Measurements from ENCODE around the gene CDK11B.
A peak's percentile ranks its signal among the peaks of the same experiment; 100 is the strongest.
"Not testable (repeated sequence)": the region's sequence is repeated elsewhere in the genome, so short reads cannot be mapped to it uniquely, and the experiment has no call there.

The CDK11B gene

DNA sequence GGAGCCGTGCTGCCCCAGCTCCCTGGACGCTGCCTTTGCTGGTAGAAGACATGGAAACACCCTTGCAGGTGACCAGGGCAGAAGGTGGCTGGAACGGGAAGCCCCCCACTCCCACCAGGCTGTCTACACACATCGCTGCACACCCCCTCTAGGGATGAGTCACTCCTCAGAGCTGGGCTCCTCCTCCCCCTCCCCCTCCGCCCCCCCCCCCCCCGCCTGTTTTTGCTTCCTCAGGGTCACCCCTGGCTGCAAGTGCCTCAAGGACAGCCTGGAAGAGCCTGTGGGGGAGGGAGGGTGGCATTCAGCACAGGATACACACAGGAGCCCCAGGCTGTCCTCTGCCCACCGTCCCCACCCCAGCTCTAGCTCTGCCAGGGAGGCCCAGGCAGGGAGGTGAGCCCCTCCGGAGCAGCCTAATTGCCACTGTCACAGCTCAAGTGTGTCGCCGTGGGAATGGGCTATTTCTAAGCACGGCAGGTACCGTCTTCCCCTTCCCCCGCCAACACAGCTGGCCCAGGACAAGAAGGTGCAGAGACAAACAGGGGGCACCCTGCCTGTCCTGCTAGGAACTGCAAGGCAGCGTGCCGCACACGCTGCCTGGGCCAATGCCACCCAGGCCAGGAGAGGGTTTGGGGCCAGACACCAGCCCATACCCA is 61.4 kb downstream of the CDK11B start:
- DNase-seq: no peak

DNA sequence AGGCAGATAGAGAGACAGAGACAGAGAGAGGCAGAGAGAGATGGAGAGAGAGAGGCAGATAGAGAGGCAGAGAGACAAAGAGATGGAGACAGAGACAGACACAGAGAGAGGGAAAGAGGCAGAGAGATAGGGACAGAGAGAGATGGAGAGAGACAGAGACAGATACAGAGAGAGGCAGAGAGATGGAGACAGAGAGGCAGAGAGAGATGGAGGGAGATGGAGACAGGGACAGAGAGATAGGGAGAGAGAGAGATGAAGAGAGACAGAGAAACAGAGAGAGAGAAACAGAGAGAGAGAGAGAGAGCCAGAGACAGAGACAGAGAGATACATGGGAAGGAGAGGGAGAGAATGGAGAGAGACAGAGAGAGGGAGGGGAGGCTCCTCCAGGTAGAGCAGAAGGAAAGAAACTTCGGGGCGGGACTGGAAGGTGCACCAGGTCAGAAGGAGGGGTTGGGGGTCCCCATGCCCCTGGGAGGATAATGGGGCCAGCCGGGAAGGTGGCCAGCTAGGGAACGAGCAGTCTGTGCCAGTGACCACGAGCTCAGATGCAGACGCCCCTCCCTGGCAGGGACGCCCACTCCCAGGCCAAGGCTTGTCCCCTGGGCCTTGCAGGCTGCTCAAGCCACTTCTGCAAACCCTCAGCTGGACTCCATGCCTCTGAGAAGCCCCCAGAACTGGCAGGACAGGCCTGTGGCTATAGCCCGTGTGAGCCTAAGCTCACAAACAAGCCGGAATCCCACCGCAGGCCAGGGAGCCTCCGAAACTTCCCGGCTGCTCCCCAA is 62.1 kb downstream of the CDK11B start:
- no peak for DNase-seq

DNA sequence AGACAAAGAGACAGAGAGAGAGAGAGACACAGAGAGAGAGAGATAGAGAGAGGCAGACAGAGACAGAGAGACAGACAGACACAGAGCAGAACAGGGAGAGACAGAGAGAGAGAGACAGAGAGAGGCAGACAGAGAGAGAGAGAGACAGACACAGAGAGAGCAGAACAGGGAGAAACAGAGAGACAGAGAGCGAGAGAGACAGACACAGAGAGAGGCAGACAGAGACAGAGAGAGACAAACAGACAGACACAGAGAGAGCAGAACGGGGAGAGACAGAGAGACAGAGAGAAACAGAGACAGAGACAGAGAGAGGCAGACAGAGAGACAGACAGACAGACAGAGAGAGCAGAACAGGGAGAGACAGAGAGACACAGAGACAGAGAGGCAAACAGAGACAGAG is 63.5 kb downstream of the CDK11B start:
- DNase-seq: not testable (repeated sequence)

DNA sequence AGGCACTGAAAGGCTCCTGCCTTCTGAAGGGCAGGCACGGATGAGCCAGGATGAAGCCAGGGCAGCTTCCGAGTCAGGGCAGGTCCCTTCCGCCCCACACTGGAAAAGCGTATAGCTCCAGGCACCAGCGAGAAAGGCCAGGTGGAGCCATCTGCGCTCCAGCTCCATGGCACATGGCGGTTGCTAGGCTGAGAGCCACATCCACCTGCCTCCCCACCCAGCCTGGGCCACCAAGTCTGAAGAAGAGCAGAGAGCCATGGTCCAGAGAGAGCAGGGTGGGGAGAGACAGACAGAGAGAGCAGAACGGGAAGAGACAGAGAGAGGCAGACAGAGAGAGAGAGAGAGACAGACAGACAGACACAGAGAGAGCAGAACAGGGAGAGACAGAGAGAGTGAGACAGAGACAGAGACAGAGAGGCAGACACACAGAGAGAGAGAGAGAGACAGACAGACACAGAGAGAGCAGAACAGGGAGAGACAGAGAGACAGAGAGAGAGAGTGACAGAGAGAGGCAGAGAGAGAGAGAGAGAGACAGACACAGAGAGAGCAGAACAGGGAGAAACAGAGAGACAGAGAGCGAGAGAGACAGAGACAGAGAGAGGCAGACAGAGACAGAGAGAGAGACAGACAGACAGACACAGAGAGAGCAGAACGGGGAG is 64.1 kb downstream of the CDK11B start:
- DNase-seq: no peak

DNA sequence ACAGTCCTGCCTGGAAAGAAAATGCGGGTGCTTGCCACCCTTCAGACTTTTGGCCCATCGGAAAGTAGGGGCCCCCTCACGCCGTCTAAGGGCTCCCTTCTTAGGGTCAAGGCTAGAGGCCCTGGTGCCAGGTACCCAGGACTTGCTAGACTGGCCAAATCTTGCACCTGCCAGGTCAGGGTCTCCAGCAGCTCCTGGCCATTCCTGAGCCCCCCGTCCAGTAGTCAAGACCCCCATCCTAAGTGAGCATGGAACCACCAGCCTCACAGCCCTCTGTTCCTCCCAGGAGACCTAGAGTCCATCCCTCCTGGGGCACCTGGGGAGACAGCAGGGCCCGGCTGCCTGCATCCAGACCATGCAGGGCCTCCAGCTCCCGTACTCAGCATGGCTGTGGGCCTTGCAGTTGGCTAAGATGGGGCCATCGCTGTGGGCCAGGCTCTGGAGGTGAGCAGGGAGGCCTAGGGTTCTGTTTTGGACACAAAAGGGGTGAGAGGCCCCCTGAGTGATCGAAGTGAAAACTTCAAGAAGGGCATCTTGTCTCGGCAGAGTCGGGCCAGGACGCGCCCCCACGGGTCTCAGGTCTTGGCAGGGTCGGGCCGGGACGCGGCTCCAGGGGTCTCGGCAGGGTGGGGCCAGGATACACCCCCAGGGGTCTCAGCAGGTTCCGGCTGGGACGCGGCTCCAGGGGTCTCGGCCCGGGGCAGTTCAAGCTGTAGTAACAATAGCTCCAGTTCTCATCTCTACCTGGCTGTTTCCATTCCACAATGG is 64.8 kb downstream of the CDK11B start:
- no peak for DNase-seq

DNA sequence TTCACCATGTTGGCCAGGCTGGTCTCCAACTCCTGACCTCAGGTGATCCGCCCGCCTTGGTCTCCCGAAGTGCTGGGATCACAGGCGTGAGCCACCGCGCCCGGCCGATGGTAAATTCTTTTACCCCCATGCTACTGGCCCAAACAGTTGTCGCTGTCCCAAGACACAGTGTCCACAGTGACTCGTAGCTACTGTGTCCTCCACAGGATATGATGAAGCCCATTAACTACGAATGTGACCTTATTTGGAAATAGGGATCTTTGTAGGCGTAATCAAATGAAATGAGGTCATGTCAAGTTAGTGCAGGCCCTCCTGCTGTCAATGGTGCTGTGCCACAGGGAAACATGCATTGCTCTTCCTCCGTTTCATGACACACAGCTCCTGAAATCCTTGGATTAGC is 67.4 kb downstream of the CDK11B start:
- DNase-seq: peak; percentile 27
